NCI-H1436 treated with DMSO at 0.1 percent for 48 hours (cell line): ENCODE data around the gene BABAM2.

Experiments
- DNase-seq: peaks from one replicate; lab custom pipeline; 2025; lab: John Stamatoyannopoulos, UW

Gene BABAM2

DNA sequence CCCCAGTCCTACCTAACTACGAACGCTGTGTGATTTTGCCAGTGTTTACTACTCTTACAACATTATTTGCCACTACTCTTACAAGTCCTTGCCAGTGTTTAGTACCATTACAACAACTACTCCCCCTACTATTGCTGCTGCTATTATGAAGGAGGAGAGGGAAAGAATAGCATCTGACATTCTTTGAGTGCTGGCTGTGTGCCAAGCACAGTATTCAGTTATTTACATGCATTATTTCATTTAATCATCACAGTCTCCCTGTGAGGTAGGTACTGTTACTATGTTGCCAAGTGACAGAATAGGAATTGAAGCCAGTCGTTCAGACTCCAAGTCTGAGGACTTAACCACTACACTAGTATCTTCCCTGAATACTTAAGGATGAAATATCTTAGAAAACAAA lies 316.2 kb downstream of the BABAM2 start:
- peak; percentile 8 for DNase-seq

- DNase-seq, result no peak
These were observed 318.7 kb downstream of the BABAM2 start for GRCh38 chr2:28209261-28209691.

GRCh38 chr2:28209864-28210263 lies 319.3 kb downstream of the BABAM2 start:
- DNase-seq, result no peak

DNA sequence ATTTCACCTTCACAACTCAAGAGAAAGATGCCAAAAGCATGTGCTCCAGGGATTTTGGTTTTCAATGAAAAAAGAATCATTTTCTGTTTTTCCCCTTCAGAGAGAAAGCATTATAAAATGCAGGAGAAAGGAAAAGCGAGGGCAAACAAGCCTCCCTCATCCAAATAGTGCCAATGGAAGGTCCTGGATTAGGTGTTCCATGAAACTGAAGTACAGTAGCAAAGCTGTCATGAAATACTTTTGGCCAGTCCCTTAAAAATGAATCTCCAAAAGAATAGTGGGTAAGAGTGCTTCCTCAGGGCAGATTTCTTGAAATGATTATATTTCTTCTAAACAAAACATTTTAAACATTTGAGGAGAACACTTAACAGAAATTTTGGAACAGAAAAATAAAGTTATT lies 320.0 kb downstream of the BABAM2 start:
- no peak for DNase-seq

DNA sequence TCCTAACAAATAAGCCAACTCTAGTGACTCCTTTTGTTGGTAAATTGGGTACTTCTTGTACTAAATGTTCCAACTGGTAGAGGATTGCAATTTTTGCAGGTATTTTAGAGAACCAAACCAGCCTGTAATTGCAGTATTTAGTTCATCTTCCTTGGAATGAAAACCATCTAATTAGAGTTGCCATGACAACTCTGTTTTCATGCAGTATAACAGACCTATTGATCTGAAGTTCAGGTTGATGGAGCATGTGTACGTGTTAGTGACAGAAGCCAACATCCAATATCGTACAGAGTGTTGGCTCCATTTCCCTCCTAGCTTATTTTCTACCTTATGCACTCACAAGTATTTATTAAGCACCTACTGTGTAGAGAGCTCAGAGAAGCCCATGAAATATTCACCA lies 325.8 kb downstream of the BABAM2 start:
- DNase-seq, result no peak

DNA sequence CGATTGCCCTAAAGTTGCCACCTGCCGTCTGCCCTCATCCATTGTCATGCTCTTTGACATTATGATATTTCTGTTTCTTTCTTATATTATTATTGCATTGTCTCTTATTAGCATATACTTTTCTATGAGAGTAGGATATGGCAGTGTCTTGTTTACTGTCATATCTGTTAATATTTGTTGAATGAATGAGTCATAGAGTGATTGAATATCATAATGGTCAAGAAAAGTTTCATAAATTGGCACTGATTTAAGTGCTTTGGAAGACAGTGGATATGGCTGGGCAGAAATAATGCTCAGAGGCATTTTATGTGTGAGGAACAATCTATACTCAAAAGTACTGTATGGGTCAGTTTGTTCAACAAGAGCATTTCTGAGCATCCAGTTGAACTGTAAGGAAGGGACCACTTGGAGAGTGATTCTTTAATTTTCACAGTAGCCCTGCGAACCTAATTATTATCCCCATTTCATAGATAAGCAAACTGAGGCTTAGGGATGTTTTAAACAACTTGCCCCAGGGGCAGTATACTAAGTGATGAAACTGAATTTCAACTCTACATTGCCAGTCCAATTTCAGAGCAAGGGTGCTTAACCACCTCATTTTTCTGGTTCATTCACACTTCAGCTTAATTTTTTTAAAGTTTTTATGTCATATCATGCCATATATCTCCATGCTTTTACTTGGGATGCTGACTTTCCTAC lies 326.7 kb downstream of the BABAM2 start:
- DNase-seq, result no peak

GRCh38 chr2:28219138-28219537 lies 328.6 kb downstream of the BABAM2 start:
- no peak for DNase-seq

DNA sequence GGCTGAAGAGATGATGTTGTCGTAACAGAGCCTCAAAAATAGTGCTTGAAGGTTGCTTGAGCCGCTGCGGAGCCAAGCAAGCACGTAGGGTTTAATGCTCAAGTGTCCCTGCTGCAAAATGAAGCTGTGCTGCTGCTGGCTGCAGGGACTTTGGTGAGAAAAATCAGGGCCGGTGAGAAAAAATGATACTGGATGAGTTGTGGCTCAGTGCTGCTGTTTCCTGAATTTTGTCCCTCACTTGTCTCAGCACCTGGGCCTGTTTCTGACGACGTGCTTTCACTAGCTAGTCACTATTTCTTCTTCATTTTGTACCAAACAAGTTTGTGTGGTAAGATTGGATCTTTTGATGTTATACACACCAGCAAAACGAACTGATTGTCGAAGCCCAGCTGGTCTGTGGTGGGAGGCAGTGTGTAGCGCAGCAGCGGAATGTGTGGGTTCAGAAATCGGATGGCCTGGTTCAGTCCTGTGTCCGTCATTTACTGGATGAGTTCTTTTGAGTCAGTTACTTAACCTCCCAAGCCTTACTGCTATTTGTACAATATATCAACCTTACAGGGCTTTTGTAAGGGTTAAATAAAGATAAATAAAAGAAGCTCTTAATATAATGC lies 329.3 kb downstream of the BABAM2 start:
- no peak for DNase-seq

- DNase-seq, result no peak
These were observed 334.3 kb downstream of the BABAM2 start for GRCh38 chr2:28224648-28225472.

- DNase-seq, result no peak
These were observed 335.0 kb downstream of the BABAM2 start for GRCh38 chr2:28225473-28226080.

DNA sequence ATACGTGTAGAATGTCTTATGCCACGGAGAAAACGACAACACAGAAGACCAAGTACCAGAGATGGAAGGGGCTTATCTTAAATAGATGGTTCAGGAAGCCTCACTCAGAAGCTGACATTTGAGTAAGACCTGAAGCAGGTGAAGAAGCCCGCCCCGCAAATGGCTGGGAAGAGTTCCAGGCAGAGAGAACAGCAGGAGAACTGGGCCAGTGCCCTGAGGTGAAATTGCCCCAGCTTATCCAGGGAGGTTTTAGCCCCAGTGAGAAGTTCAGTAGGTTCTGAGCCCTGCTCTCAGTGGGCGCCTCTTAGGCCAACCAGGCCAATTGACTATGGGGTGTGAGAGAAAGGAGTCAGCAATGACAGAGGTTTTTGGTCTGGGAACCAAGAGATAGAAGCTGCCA lies 336.0 kb downstream of the BABAM2 start:
- no peak for DNase-seq

DNA sequence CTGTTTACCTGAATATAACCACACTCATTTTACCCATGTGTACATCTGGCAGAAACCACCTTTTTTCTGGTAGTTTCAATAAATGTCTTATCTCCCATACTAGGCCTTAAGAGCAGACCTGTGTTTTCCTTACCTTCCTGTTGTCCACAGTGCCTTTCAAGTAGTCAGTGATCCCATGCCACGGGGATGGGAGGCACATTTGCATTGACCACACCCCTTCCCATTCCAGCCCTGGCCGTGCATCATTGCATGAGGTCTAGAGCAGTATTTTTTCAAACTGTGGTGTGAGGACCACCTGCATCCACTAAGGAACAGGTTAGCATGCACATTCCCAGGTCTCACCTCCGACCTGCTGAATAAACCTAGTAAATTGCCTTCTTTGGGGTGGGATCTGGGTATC lies 337.0 kb downstream of the BABAM2 start:
- DNase-seq, result no peak

GRCh38 chr2:28228434-28228995 lies 338.0 kb downstream of the BABAM2 start:
- DNase-seq, result no peak

DNA sequence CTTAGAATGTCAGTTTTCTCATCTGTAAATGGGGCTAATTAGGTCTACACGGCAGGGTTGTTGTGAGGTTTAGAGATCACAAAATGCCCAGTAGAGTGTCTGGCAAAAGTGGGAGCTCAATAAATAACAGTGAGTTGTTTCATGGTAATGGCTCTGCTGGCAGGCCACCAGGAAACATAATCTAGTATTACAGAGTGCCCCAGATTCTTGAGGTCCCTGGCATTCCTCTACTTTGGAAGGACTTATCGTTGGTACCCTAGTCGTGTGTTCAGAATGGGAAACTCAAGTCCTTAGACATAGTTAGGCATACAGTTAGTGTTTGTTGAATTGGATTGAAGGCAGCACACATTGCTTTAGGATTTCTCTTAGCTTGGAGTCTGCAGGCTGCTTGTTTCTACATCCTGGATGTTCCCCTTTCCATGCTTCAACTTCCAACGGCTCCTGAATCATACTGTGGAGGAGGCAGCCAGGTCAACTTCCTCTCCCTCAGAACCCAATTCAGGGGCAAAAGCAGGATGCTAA lies 340.6 kb downstream of the BABAM2 start:
- no peak for DNase-seq

DNA sequence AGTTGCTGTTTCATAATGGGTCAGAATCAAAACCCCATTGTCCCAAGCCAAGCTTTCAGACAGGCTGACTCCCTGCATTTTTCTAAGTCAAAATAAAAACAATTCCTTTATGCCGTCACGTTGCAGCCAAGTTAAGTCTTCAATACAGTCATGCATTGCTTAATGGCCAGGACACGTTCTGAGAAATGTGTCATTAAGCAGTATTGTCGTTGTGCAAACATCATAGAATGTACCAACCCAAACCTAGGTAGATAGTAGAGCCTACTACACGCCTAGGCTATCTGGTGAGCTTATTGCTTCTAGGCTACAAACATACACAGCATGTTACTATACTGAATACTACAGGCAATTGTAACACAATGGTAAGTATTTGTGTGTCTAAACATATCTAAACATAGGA lies 341.8 kb downstream of the BABAM2 start:
- no peak for DNase-seq

- no peak for DNase-seq
These were observed 342.7 kb downstream of the BABAM2 start for GRCh38 chr2:28233164-28233676.

- DNase-seq, result no peak
These were observed 344.3 kb downstream of the BABAM2 start for GRCh38 chr2:28234807-28235206.

- no peak for DNase-seq
These were observed 348.7 kb downstream of the BABAM2 start for GRCh38 chr2:28239207-28239606.

- no peak for DNase-seq
These were observed 350.4 kb downstream of the BABAM2 start for GRCh38 chr2:28240937-28241336.

DNA sequence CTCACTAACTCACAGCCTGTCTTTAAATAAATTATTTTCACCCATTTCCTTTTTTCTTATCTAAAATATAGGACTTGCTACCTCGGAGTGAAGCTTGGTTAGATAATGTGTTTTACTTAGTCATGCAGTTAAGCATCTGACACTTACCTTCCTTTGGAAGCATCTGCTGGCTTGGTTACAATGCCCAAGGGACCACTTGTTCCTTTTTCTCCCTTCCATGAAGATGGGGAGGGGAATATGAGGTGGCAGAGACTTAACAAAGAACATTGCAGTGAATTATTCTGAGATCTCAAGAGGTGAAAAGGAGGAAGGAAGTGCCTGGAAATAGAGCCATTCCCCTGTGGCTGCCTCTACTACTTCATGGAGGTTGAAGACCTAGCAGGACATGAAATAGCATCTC lies 356.8 kb downstream of the BABAM2 start:
- DNase-seq, result peak; percentile 78

- no peak for DNase-seq
These were observed 357.2 kb downstream of the BABAM2 start for GRCh38 chr2:28247734-28248133.

GRCh38 chr2:28248511-28248910 lies 358.0 kb downstream of the BABAM2 start:
- no peak for DNase-seq
